ENCODE data around the gene SGO1.

The SGO1 gene

GRCh38 chr3:20160230-20160629 is 25.8 kb downstream of the SGO1 start:
- TF ChIP-seq PKNOX1 (IDR thresholded peaks at IDR 0.05) (no peak), HDGF (IDR thresholded peaks at IDR 0.05; ENCODE audit: borderline replicate concordance) (no peak), SP1 (IDR thresholded peaks at IDR 0.05) (no peak)
- ChIA-PET CTCF (no interaction called here), POLR2A (no interaction called here)
- no peak for DNase-seq (ENCODE audit: extremely low spot score)

- ChIA-PET POLR2A (no interaction called here), CTCF (interaction anchor here (0.6 kb wide), 1 partner anchor 54 kb away, joined by 4 read pairs; no protein-coding TSS in a partner anchor)
- DNase-seq (ENCODE audit: extremely low spot score) = no peak
- no peak for TF ChIP-seq TARDBP (IDR thresholded peaks at IDR 0.05)
- no peak for TF ChIP-seq NFRKB (IDR thresholded peaks at IDR 0.05)
- no peak for TF ChIP-seq LEF1 (IDR thresholded peaks at IDR 0.05; ENCODE audit: borderline replicate concordance)
- no peak for TF ChIP-seq PKNOX1 (IDR thresholded peaks at IDR 0.05)
- no peak for TF ChIP-seq BHLHE40 (IDR thresholded peaks at IDR 0.05; ENCODE audit: borderline replicate concordance)
- no peak for TF ChIP-seq SUZ12 (IDR thresholded peaks at IDR 0.05)
- no peak for TF ChIP-seq ZNF384 (IDR thresholded peaks at IDR 0.05)
- TF ChIP-seq FOXM1 (IDR thresholded peaks at IDR 0.05; ENCODE audit: borderline replicate concordance) = no peak
- no peak for TF ChIP-seq ELF4 (IDR thresholded peaks at IDR 0.05)
- TF ChIP-seq FOXK2 (IDR thresholded peaks at IDR 0.05) = no peak
- TF ChIP-seq HDGF (IDR thresholded peaks at IDR 0.05; ENCODE audit: borderline replicate concordance) = no peak
- TF ChIP-seq CTBP1 (IDR thresholded peaks at IDR 0.05; ENCODE audit: borderline replicate concordance) = no peak
- TF ChIP-seq ARNT (IDR thresholded peaks at IDR 0.05) = no peak
- no peak for TF ChIP-seq SP1 (IDR thresholded peaks at IDR 0.05)
- no peak for TF ChIP-seq L3MBTL2 (conservative IDR thresholded peaks at IDR 0.05)
These were observed 31.1 kb downstream of the SGO1 start for GRCh38 chr3:20154928-20155327.

GRCh38 chr3:20154078-20154477 is 31.9 kb downstream of the SGO1 start:
- no peak for DNase-seq (ENCODE audit: extremely low spot score)
- CTCF ChIA-PET = no interaction called here
- POLR2A ChIA-PET = no interaction called here
- TF ChIP-seq ARNT (IDR thresholded peaks at IDR 0.05) (no peak), FOXK2 (IDR thresholded peaks at IDR 0.05) (no peak), FOXA1 (IDR thresholded peaks at IDR 0.05) (no peak), BHLHE40 (IDR thresholded peaks at IDR 0.05; ENCODE audit: borderline replicate concordance) (no peak), SUZ12 (IDR thresholded peaks at IDR 0.05) (no peak)

- TF ChIP-seq CTBP1 (IDR thresholded peaks at IDR 0.05; ENCODE audit: borderline replicate concordance) (no peak), TARDBP (IDR thresholded peaks at IDR 0.05) (no peak), HDGF (IDR thresholded peaks at IDR 0.05; ENCODE audit: borderline replicate concordance) (no peak), L3MBTL2 (conservative IDR thresholded peaks at IDR 0.05) (no peak), ARNT (IDR thresholded peaks at IDR 0.05) (no peak), ELF4 (IDR thresholded peaks at IDR 0.05) (no peak), ZNF384 (IDR thresholded peaks at IDR 0.05) (no peak)
- POLR2A ChIA-PET = no interaction called here
- CTCF ChIA-PET = no interaction called here
- DNase-seq (ENCODE audit: extremely low spot score) = no peak
These were observed 37.5 kb downstream of the SGO1 start for GRCh38 chr3:20148466-20148865.

- TF ChIP-seq ARNT (IDR thresholded peaks at IDR 0.05) = no peak
- DNase-seq (ENCODE audit: extremely low spot score) = no peak
- ChIA-PET POLR2A (no interaction called here), CTCF (no interaction called here)
These were observed 38.6 kb downstream of the SGO1 start for GRCh38 chr3:20147361-20147760.

GRCh38 chr3:20146301-20146700 is 39.7 kb downstream of the SGO1 start:
- ChIA-PET POLR2A (no interaction called here), CTCF (no interaction called here)
- TF ChIP-seq HDGF (IDR thresholded peaks at IDR 0.05; ENCODE audit: borderline replicate concordance) (no peak), ARNT (IDR thresholded peaks at IDR 0.05) (no peak), FOXM1 (IDR thresholded peaks at IDR 0.05; ENCODE audit: borderline replicate concordance) (no peak), FOXA1 (IDR thresholded peaks at IDR 0.05) (no peak), SP1 (IDR thresholded peaks at IDR 0.05) (no peak), ELF4 (IDR thresholded peaks at IDR 0.05) (no peak), PKNOX1 (IDR thresholded peaks at IDR 0.05) (no peak)
- no peak for DNase-seq (ENCODE audit: extremely low spot score)

GRCh38 chr3:20145874-20146273 is 40.1 kb downstream of the SGO1 start:
- ChIA-PET CTCF (no interaction called here), POLR2A (no interaction called here)
- no peak for DNase-seq (ENCODE audit: extremely low spot score)
- TF ChIP-seq SUZ12 (IDR thresholded peaks at IDR 0.05) (no peak), HDGF (IDR thresholded peaks at IDR 0.05; ENCODE audit: borderline replicate concordance) (no peak), ARNT (IDR thresholded peaks at IDR 0.05) (no peak), ZNF384 (IDR thresholded peaks at IDR 0.05) (no peak), BHLHE40 (IDR thresholded peaks at IDR 0.05; ENCODE audit: borderline replicate concordance) (no peak), TARDBP (IDR thresholded peaks at IDR 0.05) (no peak), CTBP1 (IDR thresholded peaks at IDR 0.05; ENCODE audit: borderline replicate concordance) (no peak), LEF1 (IDR thresholded peaks at IDR 0.05; ENCODE audit: borderline replicate concordance) (no peak), NFRKB (IDR thresholded peaks at IDR 0.05) (no peak)

GRCh38 chr3:20143519-20143918 is 42.5 kb downstream of the SGO1 start:
- ChIA-PET CTCF (no interaction called here), POLR2A (no interaction called here)
- TF ChIP-seq L3MBTL2 (conservative IDR thresholded peaks at IDR 0.05) = no peak
- TF ChIP-seq ZNF384 (IDR thresholded peaks at IDR 0.05) = no peak
- no peak for TF ChIP-seq CTBP1 (IDR thresholded peaks at IDR 0.05; ENCODE audit: borderline replicate concordance)
- TF ChIP-seq ELF4 (IDR thresholded peaks at IDR 0.05) = no peak
- DNase-seq (ENCODE audit: extremely low spot score) = no peak
